HepG2 (cell line): ENCODE results near the gene GAS2L2. TPM values are rescaled to one million over a fixed set of nuclear protein-coding genes. Genes with fewer than 3 reads are reported as not detected.
A peak's percentile ranks its signal among the peaks of the same experiment; 100 is the strongest.

Experiments used
- BRF2 ChIP-seq: sonication (generic); formaldehyde crosslinking; IDR thresholded peaks from 2 replicates; pipeline ENCODE4 v1.8.1; 2022; ENCODE audit warnings: mild to moderate bottlenecking, missing genetic modification reagents
- CSRNP2 ChIP-seq: sonication (generic); formaldehyde crosslinking; conservative IDR thresholded peaks from 2 replicates; pipeline ENCODE4 v1.8.0; 2022; ENCODE audit warnings: low read depth, missing genetic modification reagents
- ESRRA ChIP-seq: sonication (generic); formaldehyde crosslinking; IDR thresholded peaks from 2 replicates; pipeline ENCODE4 v1.5.1; 2020; ENCODE audit warnings: mild to moderate bottlenecking, low read depth, missing genetic modification reagents
- HHEX ChIP-seq: IDR thresholded peaks from 2 replicates; pipeline ENCODE4 v1.6.1; 2016; ENCODE audit warnings: control low read depth
- MAZ ChIP-seq, 2 experiments: sonication (generic) in 1 of 2; formaldehyde crosslinking in 1 of 2; IDR thresholded peaks; 2 replicates each; pipeline versions ENCODE4 v1.5.0 to v1.6.1; 2012 to 2020; ENCODE audit warnings: low read depth in 2 of 2, mild to moderate bottlenecking in 2 of 2, borderline replicate concordance in 1 of 2, improper control_type of control experiment in 1 of 2, low read length in 1 of 2, missing genetic modification reagents in 1 of 2, moderate library complexity in 1 of 2
- TAF15 ChIP-seq: fragments of 200-400 bp; formaldehyde crosslinking; IDR thresholded peaks from one replicate; pipeline ENCODE4 v1.6.1; 2018; ENCODE audit warnings: mild to moderate bottlenecking, low read depth, low read length; ENCODE audit not compliant: poor library complexity, severe bottlenecking
- TOE1 ChIP-seq: sonication (generic); formaldehyde crosslinking; IDR thresholded peaks from 2 replicates; pipeline ENCODE4 v1.4.0; 2020; ENCODE audit warnings: mild to moderate bottlenecking, missing genetic modification reagents
- ZBTB39 ChIP-seq: sonication (generic); formaldehyde crosslinking; IDR thresholded peaks from 2 replicates; pipeline ENCODE4 v1.5.0; 2020; ENCODE audit warnings: missing genetic modification reagents
- ZBTB43 ChIP-seq: sonication (generic); formaldehyde crosslinking; conservative IDR thresholded peaks from 2 replicates; pipeline ENCODE4 v1.4.0; 2020; ENCODE audit warnings: missing genetic modification reagents
- ZHX2 ChIP-seq, 2 experiments: sonication (generic) in 1 of 2; formaldehyde crosslinking in 1 of 2; IDR thresholded peaks; 2 replicates each; pipeline versions ENCODE4 v1.6.1 to v1.9.0; 2014 to 2022; ENCODE audit warnings: antibody characterized with exemption in 1 of 2, borderline replicate concordance in 1 of 2, inconsistent platforms in 1 of 2, low read depth in 1 of 2, missing genetic modification reagents in 1 of 2
- ZNF138 ChIP-seq: sonication (generic); formaldehyde crosslinking; IDR thresholded peaks from 2 replicates; pipeline ENCODE4 v1.5.0; 2020; ENCODE audit warnings: mild to moderate bottlenecking, low read depth, missing genetic modification reagents
- ZNF143 ChIP-seq: sonication (generic); formaldehyde crosslinking; IDR thresholded peaks from 2 replicates; pipeline ENCODE4 v1.4.0; 2020; ENCODE audit warnings: missing genetic modification reagents
- ZNF160 ChIP-seq: sonication (generic); formaldehyde crosslinking; IDR thresholded peaks from 2 replicates; pipeline ENCODE4 v1.8.0; 2022; ENCODE audit warnings: mild to moderate bottlenecking, inconsistent platforms, missing genetic modification reagents
- ZNF749 ChIP-seq: sonication (generic); formaldehyde crosslinking; IDR thresholded peaks from 2 replicates; pipeline ENCODE4 v1.8.0; 2022; ENCODE audit warnings: mild to moderate bottlenecking, missing genetic modification reagents, moderate library complexity, borderline replicate concordance
- polyA plus RNA-seq, 8 experiments: library from polyadenylated mRNA; depleted of rRNA in 3 of 8; stranded (reverse) in 7 of 8; unstranded in 1 of 8; fragments of >200 nt; fragmentation: Illumina TruSeq in 4 of 8; extraction: Trizol in 4 of 8; gene quantifications; 2 replicates each; pipeline versions ENCODE4 v1.2.1 to v1.2.3, GENCODE V29; 2011 to 2016; ENCODE audit warnings: low read depth in 4 of 8, missing spikeins in 1 of 8, mixed read lengths in 1 of 8; ENCODE audit not compliant: insufficient read depth in 1 of 8
- total RNA-seq, 5 experiments: library from RNA; depleted of rRNA; stranded (reverse); fragments of >200 nt; fragmentation: Illumina TruSeq; extraction: Trizol; gene quantifications; 2 replicates each; pipeline ENCODE4 v1.2.3, GENCODE V29; 2016; ENCODE audit warnings: low read depth in 1 of 5

Gene GAS2L2
- total and polyA plus RNA-seq, 2 of the 13 experiments (the other 11 are each of a cell fraction or from before 2014, with no cell fraction given): not detected

- no peak for TF ChIP-seq ZHX2 (IDR thresholded peaks at IDR 0.05; ENCODE audit: low read depth)
- no peak for TF ChIP-seq ZHX2 (CRISPR knock-in tag; IDR thresholded peaks at IDR 0.05; ENCODE audit: borderline replicate concordance)
- peak; percentile 63; the same call in 1 of the 2 replicates for TF ChIP-seq ESRRA (CRISPR knock-in tag)
- TF ChIP-seq ZNF143 (CRISPR knock-in tag): no peak
- TF ChIP-seq ZNF749 (CRISPR knock-in tag): peak; percentile 88
- TF ChIP-seq TAF15: no peak
- TF ChIP-seq BRF2 (CRISPR knock-in tag): no peak; the same call in 1 of the 2 replicates
- TF ChIP-seq ZNF160 (CRISPR knock-in tag): peak; percentile 54; the same call in 1 of the 2 replicates
- no peak for TF ChIP-seq CSRNP2 (CRISPR knock-in tag)
- no peak for TF ChIP-seq TOE1
- TF ChIP-seq HHEX: no peak
- TF ChIP-seq MAZ (IDR thresholded peaks at IDR 0.05; ENCODE audit: borderline replicate concordance, low read depth, low read length): peak; percentile 51; the same call in 1 of the 2 replicates
- TF ChIP-seq MAZ (CRISPR knock-in tag; IDR thresholded peaks at IDR 0.05; ENCODE audit: low read depth): peak; percentile 86
- peak; percentile 76 for TF ChIP-seq ZBTB43 (CRISPR knock-in tag)
- TF ChIP-seq ZNF138 (CRISPR knock-in tag): peak; percentile 66; the same call in 1 of the 2 replicates
- TF ChIP-seq ZBTB39 (CRISPR knock-in tag): peak; percentile 23; the same call in 1 of the 2 replicates
Observed at GRCh38 chr17:35764123-35764991, 11.3 kb upstream of the GAS2L2 start (continued).
